Occipital lobe (tissue), 3 donors: Measurements from ENCODE around the gene SLC14A1. TPM values are rescaled to one million over a fixed set of nuclear protein-coding genes. Genes with fewer than 3 reads are reported as not detected.

Source experiments
- DNase-seq: peaks from one replicate; lab custom pipeline; 2025; lab: John Stamatoyannopoulos, UW
- small RNA-seq: library from RNA; depleted of rRNA; stranded (forward); fragments of <200 nt; gene quantifications from one replicate; pipeline ENCODE3, GENCODE V24; 2014
- total RNA-seq: library from RNA; depleted of rRNA; stranded (reverse); fragments of >200 nt; gene quantifications from one replicate; pipeline ENCODE4 v1.2.3, GENCODE V29; 2014

Gene SLC14A1
- total RNA-seq, 1 donor from 2014 or later = 4.1 TPM

- no peak for DNase-seq
Measured at GRCh38 chr18:45793264-45793965, 69.4 kb downstream of the SLC14A1 start.

- no peak for DNase-seq
Measured at GRCh38 chr18:45801416-45802004, 77.5 kb downstream of the SLC14A1 start.

Small RNA genes within 50 kb of the gene (small RNA-seq; reads per million reads assigned to genes)
- gene AC087685.1 = not detected

Other genes with a start within 250 kb of the SLC14A1 start
- 0.16 TPM for gene SLC14A2, start 108.7 kb upstream of the SLC14A1 start, total RNA-seq
- gene SIGLEC15, start 101.5 kb downstream of the SLC14A1 start, total RNA-seq = not detected
- 35.2 TPM for gene EPG5, start 243.1 kb downstream of the SLC14A1 start, total RNA-seq